Stimulated activated CD8-positive, alpha-beta memory T cell treated with anti-CD3 and anti-CD28 coated beads, Interleukin-7, amount 100 ng/mL, for 4 hours (primary cell): ENCODE data around the gene DMXL1.
A peak's percentile ranks its signal among the peaks of the same experiment; 100 is the strongest.
"Not testable (repeated sequence)": the region's sequence is repeated elsewhere in the genome, so short reads cannot be mapped to it uniquely, and the experiment has no call there.

Experiments used
- DNase-seq, 2 donors: peaks; one replicate each; pipeline ENCODE4 v3.0.0-alpha.2; 2020; ENCODE audit warnings: low read depth in 2 of 2

DMXL1 gene

GRCh38 chr5:119063579-119064379 is 7.1 kb upstream of the DMXL1 start:
- no peak for DNase-seq

- no peak for DNase-seq
Observed at GRCh38 chr5:119067450-119067849, 3.4 kb upstream of the DMXL1 start.

GRCh38 chr5:119070578-119070827 is 384 bp upstream of the DMXL1 start:
- DNase-seq = no peak

GRCh38 chr5:119071561-119071995 is 691 bp downstream of the DMXL1 start:
- no peak for DNase-seq

GRCh38 chr5:119072496-119072895 is 1.6 kb downstream of the DMXL1 start:
- DNase-seq = no peak

GRCh38 chr5:119073746-119074337 is 3.0 kb downstream of the DMXL1 start:
- not testable (repeated sequence) for DNase-seq

GRCh38 chr5:119074419-119074818 is 3.5 kb downstream of the DMXL1 start:
- DNase-seq = no peak

- not testable (repeated sequence) for DNase-seq
Observed at GRCh38 chr5:119075269-119075668, 4.4 kb downstream of the DMXL1 start.

- DNase-seq = no peak
Observed at GRCh38 chr5:119076080-119076479, 5.2 kb downstream of the DMXL1 start.

GRCh38 chr5:119077444-119077843 is 6.6 kb downstream of the DMXL1 start:
- no peak for DNase-seq

GRCh38 chr5:119078071-119078846 is 7.4 kb downstream of the DMXL1 start:
- no peak for DNase-seq

- DNase-seq = no peak
Observed at GRCh38 chr5:119078861-119079260, 8.0 kb downstream of the DMXL1 start.

GRCh38 chr5:119079318-119079921 is 8.5 kb downstream of the DMXL1 start:
- peak in 1 of 2 donors; percentile 24 for DNase-seq

GRCh38 chr5:119080936-119081335 is 10.0 kb downstream of the DMXL1 start:
- DNase-seq = no peak

- DNase-seq = no peak
Observed at GRCh38 chr5:119082691-119083090, 11.8 kb downstream of the DMXL1 start.

- DNase-seq = no peak
Observed at GRCh38 chr5:119083679-119084078, 12.8 kb downstream of the DMXL1 start.

- DNase-seq = no peak
Observed at GRCh38 chr5:119088438-119088837, 17.6 kb downstream of the DMXL1 start.

- no peak for DNase-seq
Observed at GRCh38 chr5:119095611-119096010, 24.7 kb downstream of the DMXL1 start.

- no peak for DNase-seq
Observed at GRCh38 chr5:119105971-119106370, 35.1 kb downstream of the DMXL1 start.

- DNase-seq = no peak
Observed at GRCh38 chr5:119112151-119112550, 41.3 kb downstream of the DMXL1 start.

GRCh38 chr5:119117237-119117636 is 46.4 kb downstream of the DMXL1 start:
- no peak for DNase-seq

GRCh38 chr5:119118000-119118399 is 47.1 kb downstream of the DMXL1 start:
- DNase-seq = no peak
